Endometrial microvascular endothelial cells (primary cell): ENCODE measurements around the gene DCAF8. TPM values are rescaled to one million over a fixed set of nuclear protein-coding genes. Genes with fewer than 3 reads are reported as not detected.

ENCODE experiments used
- in situ Hi-C: cut with HindIII; loops from 2 replicates; pipeline ENCODE4 v1.10.0; 2017; ENCODE audit warnings: low sequenced_read_pairs, low pct_unique_long_range_greater_than_20kb; ENCODE audit errors: inconsistent ontology term
- total RNA-seq: library from RNA; depleted of rRNA; stranded (reverse); fragments of >200 nt; gene quantifications from one replicate; pipeline ENCODE4 v1.2.3, GENCODE V29; 2015; ENCODE audit errors: inconsistent ontology term

Gene DCAF8
- total RNA-seq, 1 donor from 2014 or later, result 64.8 TPM

- in situ Hi-C loops, result no loop called here
Measured at GRCh38 chr1:160208557-160209320, 53.6 kb downstream of the DCAF8 start.

GRCh38 chr1:160207771-160208556 is 54.4 kb downstream of the DCAF8 start:
- in situ Hi-C loops, result no loop called here

GRCh38 chr1:160207118-160207650 is 55.2 kb downstream of the DCAF8 start:
- in situ Hi-C loops, result no loop called here

- in situ Hi-C loops, result no loop called here
Measured at GRCh38 chr1:160206421-160207117, 55.8 kb downstream of the DCAF8 start.

GRCh38 chr1:160206036-160206389 is 56.3 kb downstream of the DCAF8 start:
- in situ Hi-C loops, result no loop called here

- in situ Hi-C loops, result no loop called here
Measured at GRCh38 chr1:160205242-160206035, 56.9 kb downstream of the DCAF8 start, which contains the start of gene PEA15. Gene PEA15 (plus strand): TSS chr1:160205384. CDS start chr1:160211545, 6,161 bp downstream.

- in situ Hi-C loops, result no loop called here
Measured at GRCh38 chr1:160204526-160205241, 57.7 kb downstream of the DCAF8 start.

GRCh38 chr1:160200786-160201185 is 61.6 kb downstream of the DCAF8 start:
- in situ Hi-C loops, result no loop called here

GRCh38 chr1:160197231-160197630 is 65.1 kb downstream of the DCAF8 start:
- in situ Hi-C loops, result no loop called here

- in situ Hi-C loops, result no loop called here
Measured at GRCh38 chr1:160196143-160196542, 66.2 kb downstream of the DCAF8 start.

GRCh38 chr1:160194737-160195059 is 67.7 kb downstream of the DCAF8 start:
- in situ Hi-C loops, result no loop called here

- in situ Hi-C loops, result no loop called here
Measured at GRCh38 chr1:160193832-160194736, 68.3 kb downstream of the DCAF8 start.

GRCh38 chr1:160193091-160193819 is 69.1 kb downstream of the DCAF8 start:
- in situ Hi-C loops, result no loop called here

- in situ Hi-C loops, result no loop called here
Measured at GRCh38 chr1:160192234-160192633, 70.1 kb downstream of the DCAF8 start.

GRCh38 chr1:160191756-160192155 is 70.6 kb downstream of the DCAF8 start:
- in situ Hi-C loops, result no loop called here
